AG04450 (cell line): ENCODE results near the gene RBMXL2. TPM values are rescaled to one million over a fixed set of nuclear protein-coding genes. Genes with fewer than 3 reads are reported as not detected.

Source experiments
- CTCF ChIA-PET: fragments of 300-600, 350-600 bp; formaldehyde crosslinking; extraction: SDS; loops from one replicate; lab custom pipeline; 2022; ENCODE audit warnings: antibody characterized with exemption, inconsistent platforms; lab: Charles Lee
- POLR2A ChIA-PET: fragments of 350-600 bp; formaldehyde crosslinking; extraction: SDS; loops from one replicate; lab custom pipeline; 2021; ENCODE audit warnings: antibody characterized with exemption, inconsistent platforms; lab: Yijun Ruan, JAX
- DNase-seq: peaks from one replicate; pipeline ENCODE4 v3.0.0-alpha.2; 2011; ENCODE audit warnings: low read depth, low spot score
- H3K27ac ChIP-seq: one replicate; pipeline ENCODE4 v1.5.1; 2012; ENCODE audit warnings: low read depth, low read length, control low read depth
- H3K27me3 ChIP-seq: one replicate; pipeline ENCODE4 v1.6.0; 2012; ENCODE audit warnings: low read length; ENCODE audit not compliant: control insufficient read depth, insufficient read depth
- H3K4me3 ChIP-seq: 2 replicates; pipeline ENCODE4 v1.5.1; 2011; ENCODE audit warnings: mild to moderate bottlenecking, low read depth, low read length, control low read depth
- H3K9me3 ChIP-seq: 2 replicates; pipeline ENCODE4 v1.5.1; 2012; ENCODE audit warnings: low read length; ENCODE audit not compliant: control insufficient read depth, insufficient read depth
- CTCF ChIP-seq: IDR thresholded peaks from 2 replicates; pipeline ENCODE4 v1.5.1; 2011; ENCODE audit warnings: low read depth, low read length, control low read depth, inconsistent platforms
- polyA plus RNA-seq: library from polyadenylated mRNA; depleted of rRNA; stranded (reverse); fragments of >200 nt; gene quantifications from 2 replicates; pipeline ENCODE4 v1.2.3, GENCODE V29; 2011

RBMXL2 gene
- polyA plus RNA-seq, 1 experiment, result not detected

GRCh38 chr11:7057641-7058040 lies 31.2 kb upstream of the RBMXL2 start:
- ChIA-PET POLR2A (no interaction called here), CTCF (interaction anchor here (0.6 to 2.1 kb wide), 4 partner anchors 40 to 629 kb away, joined by 3 to 6 read pairs (median 3); no protein-coding TSS in a partner anchor)
- no peak for TF ChIP-seq CTCF
- Histone ChIP-seq H3K9me3 (no peaks in the 10 kb centered on the region), H3K4me3 (no peak overlapping the region), H3K27me3 (no peaks in the 10 kb centered on the region), H3K27ac (no peak overlapping the region)
- no peak for DNase-seq

GRCh38 chr11:7060868-7061267 lies 27.9 kb upstream of the RBMXL2 start:
- H3K4me3 ChIP-seq, result no peak overlapping the region
- H3K9me3 ChIP-seq, result no peaks in the 10 kb centered on the region
- no peak for DNase-seq
- POLR2A ChIA-PET, result no interaction called here
- no peak for TF ChIP-seq CTCF
- no peaks in the 10 kb centered on the region for H3K27me3 ChIP-seq
- no peak overlapping the region for H3K27ac ChIP-seq
- CTCF ChIA-PET, result no interaction called here

- H3K27ac ChIP-seq, result no peak overlapping the region
- ChIA-PET CTCF (no interaction called here), POLR2A (no interaction called here)
- H3K4me3 ChIP-seq, result no peak overlapping the region
- no peak for TF ChIP-seq CTCF
- DNase-seq, result no peak
- no peaks in the 10 kb centered on the region for H3K27me3 ChIP-seq
- no peaks in the 10 kb centered on the region for H3K9me3 ChIP-seq
Measured at GRCh38 chr11:7062534-7062933, 26.3 kb upstream of the RBMXL2 start.

GRCh38 chr11:7072401-7073028 lies 16.3 kb upstream of the RBMXL2 start:
- peaks cover 4% of the 10 kb centered on the region; the same call in 1 of the 2 replicates for H3K9me3 ChIP-seq
- TF ChIP-seq CTCF, result no peak
- no peak overlapping the region for H3K4me3 ChIP-seq
- H3K27me3 ChIP-seq, result no peaks in the 10 kb centered on the region
- no peak overlapping the region for H3K27ac ChIP-seq
- ChIA-PET CTCF (no interaction called here), POLR2A (no interaction called here)
- no peak for DNase-seq

GRCh38 chr11:7077101-7077500 lies 11.7 kb upstream of the RBMXL2 start:
- ChIA-PET POLR2A (no interaction called here), CTCF (no interaction called here)
- no peak for DNase-seq
- Histone ChIP-seq H3K9me3 (peaks cover 4% of the 10 kb centered on the region; the same call in 1 of the 2 replicates), H3K4me3 (no peak overlapping the region), H3K27ac (no peak overlapping the region), H3K27me3 (no peaks in the 10 kb centered on the region)
- TF ChIP-seq CTCF, result no peak
